Colonic mucosa (tissue), 4 donors: ENCODE measurements around the gene GJC1. TPM values are rescaled to one million over a fixed set of nuclear protein-coding genes. Genes with fewer than 3 reads are reported as not detected.

Source experiments
- DNase-seq: peaks from one replicate; pipeline ENCODE4 v3.0.0-alpha.2; 2020
- H3K27ac ChIP-seq: fragments of 200-600 bp; one replicate; pipeline ENCODE4 v1.8.0; 2021
- H3K27me3 ChIP-seq: fragments of 200-600 bp; one replicate; pipeline ENCODE4 v1.8.0; 2021
- H3K36me3 ChIP-seq: fragments of 200-600 bp; one replicate; pipeline ENCODE4 v1.8.0; 2021
- H3K4me1 ChIP-seq: fragments of 200-600 bp; one replicate; pipeline ENCODE4 v1.8.0; 2021; ENCODE audit warnings: mild to moderate bottlenecking
- H3K4me3 ChIP-seq: fragments of 200-600 bp; one replicate; pipeline ENCODE4 v1.8.0; 2021
- H3K9ac ChIP-seq, 2 donors: one replicate each; pipeline ENCODE4 v1.7.0; 2013; ENCODE audit warnings: control low read depth in 2 of 2, low read depth in 2 of 2, low read length in 2 of 2
- H3K9me3 ChIP-seq: fragments of 200-600 bp; one replicate; pipeline ENCODE4 v1.8.0; 2021
- CTCF ChIP-seq: fragments of 200-600 bp; IDR thresholded peaks from one replicate; pipeline ENCODE4 v1.8.0; 2022; ENCODE audit warnings: antibody characterized with exemption, mild to moderate bottlenecking
- intact Hi-C: fragments of 100-400 bp; cut with DNase I; formaldehyde crosslinking; loops from one replicate; pipeline ENCODE4 v1.14.1; 2022
- total RNA-seq, 2 donors: library from RNA; stranded (reverse); fragmentation: NEBNext Ultra II Directional in 1 of 2; extraction: Animal tissue kit (Norgen Biotek cat#: 25700) in 1 of 2; gene quantifications; one replicate each; pipeline ENCODE4 v1.2.1, GENCODE V29; 2021
- donor health status: healthy.
- donor health status: DM: no; HTN: no; CAD: no.
- donor health status: DM: no; HTN: no; CAD: no.

Gene GJC1
- total RNA-seq, 2 donors from 2014 or later, result 1.1 to 8.2 TPM

GRCh38 chr17:44772308-44773045 is 57.6 kb downstream of the GJC1 start:
- no peak overlapping the region for H3K4me3 ChIP-seq
- H3K36me3 ChIP-seq, result no peaks in the 10 kb centered on the region
- H3K9me3 ChIP-seq, result no peaks in the 10 kb centered on the region
- intact Hi-C loops, result loop anchor here (5.0 to 10.0 kb wide), 2 partner anchors 110 to 252 kb away; no protein-coding TSS in a partner anchor
- no peak overlapping the region for H3K27ac ChIP-seq
- no peaks in the 10 kb centered on the region for H3K4me1 ChIP-seq
- DNase-seq, result no peak
- H3K27me3 ChIP-seq, result no peaks in the 10 kb centered on the region
- no peak for TF ChIP-seq CTCF
- H3K9ac ChIP-seq, result no peak overlapping the region

DNA sequence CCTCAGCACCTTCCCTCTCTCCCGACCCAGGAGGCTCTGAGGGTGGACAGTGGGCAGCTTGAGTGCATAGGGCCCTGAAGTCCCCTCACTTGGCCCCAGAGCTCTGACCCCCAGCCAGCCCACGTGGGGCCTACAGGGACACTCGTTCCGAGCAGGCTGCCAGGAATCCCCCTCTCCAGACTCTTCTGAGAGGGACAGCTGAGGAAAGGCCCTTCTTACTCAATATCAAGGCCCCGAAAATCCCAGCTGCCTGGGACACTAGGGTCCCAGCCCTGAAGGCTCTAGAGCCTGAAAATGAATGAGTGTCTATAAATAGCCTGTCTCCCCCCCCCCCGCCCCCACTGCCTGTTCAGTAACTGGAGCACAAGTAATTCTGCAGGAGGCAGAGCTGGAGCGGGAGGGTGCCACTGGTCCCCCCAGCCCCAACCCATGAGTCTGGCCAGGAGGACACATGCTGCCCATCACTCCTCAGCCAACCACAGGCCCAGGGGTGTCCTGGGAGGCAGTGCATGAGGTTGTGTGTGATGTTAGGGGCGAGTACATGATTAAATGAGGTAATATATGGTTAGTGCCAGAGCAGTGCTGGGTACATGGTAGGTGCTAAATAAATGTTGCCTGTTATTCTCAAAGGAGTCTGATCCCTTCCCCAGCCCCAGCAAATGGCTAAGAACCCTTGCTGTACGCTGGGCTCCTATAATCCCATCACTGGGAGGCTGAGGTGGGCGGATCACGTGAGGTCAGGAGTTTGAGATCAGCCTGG is 59.7 kb downstream of the GJC1 start:
- no peak for DNase-seq
- Histone ChIP-seq H3K4me1 (no peaks in the 10 kb centered on the region), H3K9ac (no peak overlapping the region), H3K9me3 (no peaks in the 10 kb centered on the region), H3K36me3 (no peaks in the 10 kb centered on the region), H3K4me3 (no peak overlapping the region), H3K27ac (no peak overlapping the region), H3K27me3 (no peaks in the 10 kb centered on the region)
- intact Hi-C loops, result loop anchor here (5.0 to 10.0 kb wide), 2 partner anchors 112 to 254 kb away; no protein-coding TSS in a partner anchor
- TF ChIP-seq CTCF, result no peak

- H3K9ac ChIP-seq, result no peak overlapping the region
- no peak overlapping the region for H3K27ac ChIP-seq
- H3K36me3 ChIP-seq, result no peaks in the 10 kb centered on the region
- no peak for TF ChIP-seq CTCF
- H3K4me1 ChIP-seq, result no peaks in the 10 kb centered on the region
- no peak for DNase-seq
- intact Hi-C loops, result loop anchor here (5.0 to 10.0 kb wide), 2 partner anchors 113 to 255 kb away; no protein-coding TSS in a partner anchor
- no peaks in the 10 kb centered on the region for H3K9me3 ChIP-seq
- H3K27me3 ChIP-seq, result no peaks in the 10 kb centered on the region
- H3K4me3 ChIP-seq, result no peak overlapping the region
Observed at GRCh38 chr17:44769647-44770084, 60.4 kb downstream of the GJC1 start.

DNA sequence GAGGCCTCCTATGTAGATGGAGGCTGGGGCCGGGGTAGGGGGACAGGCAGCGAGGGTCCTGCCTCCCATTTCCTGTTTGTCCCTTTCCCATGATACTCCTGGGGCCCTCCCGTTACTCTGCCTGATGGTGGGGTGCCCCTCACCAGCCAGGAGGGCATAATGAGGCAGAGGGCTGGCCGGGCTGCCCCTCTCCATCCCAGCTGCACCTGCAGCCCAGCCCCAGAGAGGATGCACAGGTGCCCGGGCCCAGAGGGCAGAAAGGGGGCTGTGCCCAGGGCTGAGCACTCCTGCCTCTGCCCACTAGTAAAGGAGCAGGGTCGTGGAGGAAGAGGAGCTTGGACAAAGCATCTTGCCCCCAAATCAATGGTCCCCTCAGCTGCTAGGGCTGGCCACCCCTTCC is 60.9 kb downstream of the GJC1 start:
- H3K27me3 ChIP-seq, result no peaks in the 10 kb centered on the region
- DNase-seq, result no peak
- intact Hi-C loops, result no loop called here

More for the DNA sequence above, 60.9 kb downstream of the GJC1 start:
- no peaks in the 10 kb centered on the region for H3K4me1 ChIP-seq
- H3K36me3 ChIP-seq, result no peaks in the 10 kb centered on the region
- no peak overlapping the region for H3K9ac ChIP-seq
- no peak overlapping the region for H3K4me3 ChIP-seq
- TF ChIP-seq CTCF, result no peak
- H3K9me3 ChIP-seq, result no peaks in the 10 kb centered on the region
- H3K27ac ChIP-seq, result no peak overlapping the region
